Calu3 (cell line): Measurements from ENCODE around the gene CHRNA4. TPM values are rescaled to one million over a fixed set of nuclear protein-coding genes. Genes with fewer than 3 reads are reported as not detected.

Experiments
- BruUV-seq: library from RNA; stranded (reverse); fragments of 400-500 nt; replicated peaks from 2 replicates; lab custom pipeline; 2021; lab: Mats Ljungman, UMichigan
- CTCF ChIA-PET: fragments of 300-600 bp; sonication (Branson Sonifier 250); formaldehyde crosslinking; loops from one replicate; lab custom pipeline; 2022; ENCODE audit warnings: antibody characterized with exemption; lab: Charles Lee
- DNase-seq: peaks from one replicate; pipeline ENCODE4 v3.0.0; 2022
- H3K27ac Mint-ChIP-seq: one replicate; pipeline ENCODE4 v1.8.0; 2022; ENCODE audit warnings: mixed read lengths; ENCODE audit not compliant: unreplicated experiment
- H3K27me3 Mint-ChIP-seq: one replicate; pipeline ENCODE4 v1.8.0; 2022; ENCODE audit warnings: mixed read lengths; ENCODE audit not compliant: unreplicated experiment
- H3K36me3 Mint-ChIP-seq: one replicate; pipeline ENCODE4 v1.8.0; 2022; ENCODE audit warnings: mild to moderate bottlenecking, moderate library complexity, mixed read lengths; ENCODE audit not compliant: insufficient read depth, unreplicated experiment
- H3K4me1 Mint-ChIP-seq: one replicate; pipeline ENCODE4 v1.8.0; 2022; ENCODE audit warnings: mild to moderate bottlenecking, low read depth, mixed read lengths; ENCODE audit not compliant: unreplicated experiment
- H3K4me3 Mint-ChIP-seq: one replicate; pipeline ENCODE4 v1.8.0; 2022; ENCODE audit warnings: mild to moderate bottlenecking, low read depth, moderate library complexity, mixed read lengths; ENCODE audit not compliant: unreplicated experiment
- H3K9me3 Mint-ChIP-seq: one replicate; pipeline ENCODE4 v1.8.0; 2022; ENCODE audit warnings: low read depth, mixed read lengths; ENCODE audit not compliant: unreplicated experiment
- CTCF ChIP-seq: fragments of 200-600 bp; IDR thresholded peaks from one replicate; pipeline ENCODE4 v1.8.0; 2022; ENCODE audit warnings: antibody characterized with exemption; ENCODE audit not compliant: unreplicated experiment
- intact Hi-C: fragments of 100-400 bp; cut with micrococcal nuclease; formaldehyde crosslinking; loops from one replicate; pipeline ENCODE4 v1.10.0; 2022; ENCODE audit not compliant: unreplicated experiment
- total RNA-seq: library from RNA; stranded (reverse); gene quantifications from 2 replicates; pipeline ENCODE4 v1.2.3, GENCODE V29; 2022

CHRNA4 gene
- total RNA-seq, 1 experiment from 2014 or later: not detected

GRCh38 chr20:63350196-63350595, 11.0 kb downstream of the CHRNA4 start:
- Mint-ChIP-seq H3K4me3 (no peak overlapping the region), H3K9me3 (peaks cover 6% of the 10 kb centered on the region), H3K4me1 (no peaks in the 10 kb centered on the region), H3K36me3 (peaks cover 18% of the 10 kb centered on the region), H3K27me3 (peaks cover 28% of the 10 kb centered on the region), H3K27ac (no peak overlapping the region)
- BruUV-seq: no TSS peak
- CTCF ChIA-PET: no interaction called here
- intact Hi-C loops: no loop called here
- DNase-seq: no peak
- no peak for TF ChIP-seq CTCF

- TF ChIP-seq CTCF: no peak
- CTCF ChIA-PET: interaction anchor here (0.6 kb wide), 1 partner anchor 32 kb away, joined by 3 read pairs; no protein-coding TSS in a partner anchor
- H3K4me1 Mint-ChIP-seq: no peaks in the 10 kb centered on the region
- intact Hi-C loops: no loop called here
- H3K9me3 Mint-ChIP-seq: peaks cover 6% of the 10 kb centered on the region
- no TSS peak for BruUV-seq
- DNase-seq: no peak
- H3K4me3 Mint-ChIP-seq: no peak overlapping the region
- no peak overlapping the region for H3K27ac Mint-ChIP-seq
- H3K36me3 Mint-ChIP-seq: peaks cover 18% of the 10 kb centered on the region
- peaks cover 28% of the 10 kb centered on the region for H3K27me3 Mint-ChIP-seq
Measured at GRCh38 chr20:63349516-63349895, 11.6 kb downstream of the CHRNA4 start.

GRCh38 chr20:63348828-63349515, 12.2 kb downstream of the CHRNA4 start:
- CTCF ChIA-PET: interaction anchor here (0.6 kb wide), 1 partner anchor 33 kb away, joined by 3 read pairs; no protein-coding TSS in a partner anchor
- H3K9me3 Mint-ChIP-seq: peaks cover 6% of the 10 kb centered on the region
- TF ChIP-seq CTCF: no peak
- intact Hi-C loops: no loop called here
- no peak overlapping the region for H3K4me3 Mint-ChIP-seq
- H3K27ac Mint-ChIP-seq: no peak overlapping the region
- peaks cover 30% of the 10 kb centered on the region for H3K27me3 Mint-ChIP-seq
- no peak for DNase-seq
- H3K4me1 Mint-ChIP-seq: no peaks in the 10 kb centered on the region
- BruUV-seq: no TSS peak
- H3K36me3 Mint-ChIP-seq: peaks cover 18% of the 10 kb centered on the region

GRCh38 chr20:63347950-63348827, 13.0 kb downstream of the CHRNA4 start:
- Mint-ChIP-seq H3K36me3 (peaks cover 18% of the 10 kb centered on the region), H3K27me3 (peaks cover 38% of the 10 kb centered on the region), H3K4me1 (no peaks in the 10 kb centered on the region), H3K4me3 (no peak overlapping the region), H3K27ac (no peak overlapping the region), H3K9me3 (peaks cover 6% of the 10 kb centered on the region)
- CTCF ChIA-PET: no interaction called here
- intact Hi-C loops: no loop called here
- no peak for DNase-seq
- no TSS peak for BruUV-seq
- TF ChIP-seq CTCF: no peak
